ENCODE results near the gene AIP.
A peak's percentile ranks its signal among the peaks of the same experiment; 100 is the strongest.

The AIP gene

DNA sequence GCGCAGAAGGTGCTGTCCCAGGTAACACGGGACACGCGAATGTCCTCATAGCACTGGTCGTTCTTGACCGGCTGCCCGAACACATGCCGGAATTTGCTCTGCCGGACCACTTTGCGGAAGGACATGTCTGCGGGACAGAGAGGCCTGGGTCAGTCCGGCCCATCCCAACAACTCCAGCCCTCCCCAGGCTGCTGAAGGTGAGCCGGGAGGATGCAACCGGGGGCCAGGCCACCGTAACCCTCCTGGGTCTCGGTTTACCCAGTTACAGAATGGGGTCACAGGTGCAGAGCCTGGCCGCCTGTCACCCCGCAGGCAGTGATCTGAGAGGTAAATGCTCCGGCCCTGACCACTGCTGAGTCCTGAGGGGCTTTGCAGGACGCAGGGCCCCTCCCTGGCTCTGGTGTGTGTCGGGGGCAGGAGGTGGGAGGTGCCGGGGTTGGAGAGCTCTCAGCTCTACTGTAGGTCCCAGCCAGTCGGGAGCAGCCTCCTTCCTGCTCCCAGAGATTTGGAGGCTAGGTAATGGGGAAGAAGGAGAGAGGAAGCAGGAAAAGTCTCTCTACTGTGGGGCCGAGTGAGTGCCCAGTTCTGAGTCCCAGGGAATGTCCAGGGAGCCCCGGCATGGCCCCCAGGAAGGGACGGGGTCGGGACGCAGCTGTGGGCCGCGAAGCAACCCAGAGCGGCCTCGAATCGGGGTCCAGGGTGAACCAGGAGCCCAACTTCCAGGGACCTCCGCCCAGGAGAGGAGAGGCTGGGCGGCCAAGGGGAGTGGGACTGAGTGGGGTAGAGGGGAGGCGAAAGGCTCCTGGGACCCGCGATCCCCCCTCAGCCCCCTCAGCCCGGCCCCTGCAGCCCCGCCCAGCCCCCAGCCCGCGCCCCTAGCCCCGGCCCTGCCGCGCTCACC, 40.1 kb upstream of the AIP start:
- H3K27me3 ChIP-seq (ENCODE audit: insufficient read depth, poor library complexity, severe bottlenecking) = no peaks in the 10 kb centered on the region
- peak overlapping the region; percentile 48 for H3K4me3 ChIP-seq (replicated peaks; ENCODE audit: insufficient read depth, low read length)
- H3K27ac ChIP-seq (replicated peaks) = peak overlapping the region; percentile 41
- no peak for DNase-seq (ENCODE audit: low read depth in 1 of 2, low spot score in 1 of 2)
- TF ChIP-seq CTCF (IDR thresholded peaks at IDR 0.05; ENCODE audit: insufficient read depth, low read length) (no peak), REST (IDR thresholded peaks at IDR 0.05; ENCODE audit: insufficient replicate concordance, low read depth) (no peak), SPI1 (IDR thresholded peaks at IDR 0.05; ENCODE audit: borderline replicate concordance, low read depth) (no peak), POLR2AphosphoS5 (IDR thresholded peaks at IDR 0.05; ENCODE audit: low read depth) (peak; percentile 29; the same call in 1 of the 2 replicates), GABPA (IDR thresholded peaks at IDR 0.05; ENCODE audit: low read depth) (no peak)

GRCh38 chr11:67445515-67445914, 37.3 kb upstream of the AIP start:
- H3K27ac ChIP-seq (replicated peaks) = no peak overlapping the region
- no peaks in the 10 kb centered on the region for H3K27me3 ChIP-seq (ENCODE audit: insufficient read depth, poor library complexity, severe bottlenecking)
- TF ChIP-seq CTCF (IDR thresholded peaks at IDR 0.05; ENCODE audit: insufficient read depth, low read length) (no peak), REST (IDR thresholded peaks at IDR 0.05; ENCODE audit: insufficient replicate concordance, low read depth) (no peak), SPI1 (IDR thresholded peaks at IDR 0.05; ENCODE audit: borderline replicate concordance, low read depth) (no peak), POLR2AphosphoS5 (IDR thresholded peaks at IDR 0.05; ENCODE audit: low read depth) (no peak), GABPA (IDR thresholded peaks at IDR 0.05; ENCODE audit: low read depth) (no peak)
- DNase-seq (ENCODE audit: low read depth in 1 of 2, low spot score in 1 of 2) = no peak
- no peak overlapping the region for H3K4me3 ChIP-seq (replicated peaks; ENCODE audit: insufficient read depth, low read length)

- Histone ChIP-seq H3K27ac (replicated peaks) (no peak overlapping the region), H3K4me3 (replicated peaks; ENCODE audit: insufficient read depth, low read length) (no peak overlapping the region), H3K27me3 (ENCODE audit: insufficient read depth, poor library complexity, severe bottlenecking) (no peaks in the 10 kb centered on the region)
- TF ChIP-seq POLR2AphosphoS5 (IDR thresholded peaks at IDR 0.05; ENCODE audit: low read depth) (no peak), REST (IDR thresholded peaks at IDR 0.05; ENCODE audit: insufficient replicate concordance, low read depth) (no peak), CTCF (IDR thresholded peaks at IDR 0.05; ENCODE audit: insufficient read depth, low read length) (no peak), GABPA (IDR thresholded peaks at IDR 0.05; ENCODE audit: low read depth) (no peak), SPI1 (IDR thresholded peaks at IDR 0.05; ENCODE audit: borderline replicate concordance, low read depth) (no peak)
- DNase-seq (ENCODE audit: low read depth in 1 of 2, low spot score in 1 of 2) = no peak
Measured at GRCh38 chr11:67448220-67448609, 34.6 kb upstream of the AIP start.
